Measurements from ENCODE around the gene DAB2IP.
A peak's percentile ranks its signal among the peaks of the same experiment; 100 is the strongest.

DNA sequence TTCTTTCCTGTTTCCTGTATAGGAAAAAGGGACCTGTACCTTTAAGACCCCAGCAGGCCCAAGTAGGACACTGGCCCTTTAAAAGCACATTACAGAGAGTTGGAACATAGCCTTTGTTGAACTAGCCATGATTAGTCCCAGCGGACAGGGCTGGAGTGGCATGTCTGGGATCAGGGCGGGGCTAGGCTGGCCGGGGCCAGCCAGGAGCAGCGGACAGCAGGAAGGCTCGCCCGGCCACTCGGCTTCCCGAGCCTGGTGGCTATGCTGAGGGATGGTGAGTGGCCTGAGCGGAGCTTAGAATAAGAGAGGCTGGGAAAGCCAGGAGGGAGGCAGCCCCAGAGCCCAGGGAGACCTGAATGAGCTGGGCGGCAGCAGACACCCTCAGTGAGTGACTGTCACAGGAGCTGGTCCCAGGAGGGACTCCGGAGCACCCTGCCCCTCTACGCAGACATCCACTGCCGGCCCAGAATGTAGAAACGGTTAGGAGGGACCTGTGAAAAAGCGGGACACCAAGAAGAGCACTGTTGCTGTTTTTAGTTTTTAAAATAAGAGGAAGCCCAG lies 92.1 kb downstream of the DAB2IP start:
- TF ChIP-seq, protein P1, sequence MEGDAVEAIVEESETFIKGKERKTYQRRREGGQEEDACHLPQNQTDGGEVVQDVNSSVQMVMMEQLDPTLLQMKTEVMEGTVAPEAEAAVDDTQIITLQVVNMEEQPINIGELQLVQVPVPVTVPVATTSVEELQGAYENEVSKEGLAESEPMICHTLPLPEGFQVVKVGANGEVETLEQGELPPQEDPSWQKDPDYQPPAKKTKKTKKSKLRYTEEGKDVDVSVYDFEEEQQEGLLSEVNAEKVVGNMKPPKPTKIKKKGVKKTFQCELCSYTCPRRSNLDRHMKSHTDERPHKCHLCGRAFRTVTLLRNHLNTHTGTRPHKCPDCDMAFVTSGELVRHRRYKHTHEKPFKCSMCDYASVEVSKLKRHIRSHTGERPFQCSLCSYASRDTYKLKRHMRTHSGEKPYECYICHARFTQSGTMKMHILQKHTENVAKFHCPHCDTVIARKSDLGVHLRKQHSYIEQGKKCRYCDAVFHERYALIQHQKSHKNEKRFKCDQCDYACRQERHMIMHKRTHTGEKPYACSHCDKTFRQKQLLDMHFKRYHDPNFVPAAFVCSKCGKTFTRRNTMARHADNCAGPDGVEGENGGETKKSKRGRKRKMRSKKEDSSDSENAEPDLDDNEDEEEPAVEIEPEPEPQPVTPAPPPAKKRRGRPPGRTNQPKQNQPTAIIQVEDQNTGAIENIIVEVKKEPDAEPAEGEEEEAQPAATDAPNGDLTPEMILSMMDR (conservative IDR thresholded peaks at IDR 0.05; ENCODE audit: low read depth, low read length): peak; percentile 21; the same call in 1 of the 2 replicates
- no peak for TF ChIP-seq CHD1 (IDR thresholded peaks at IDR 0.05; ENCODE audit: low read depth, low read length)
- peak; percentile 63; the same call in 1 of the 2 replicates for TF ChIP-seq POLR2A (IDR thresholded peaks at IDR 0.05; ENCODE audit: low read depth, low read length)
- TF ChIP-seq, protein P2, sequence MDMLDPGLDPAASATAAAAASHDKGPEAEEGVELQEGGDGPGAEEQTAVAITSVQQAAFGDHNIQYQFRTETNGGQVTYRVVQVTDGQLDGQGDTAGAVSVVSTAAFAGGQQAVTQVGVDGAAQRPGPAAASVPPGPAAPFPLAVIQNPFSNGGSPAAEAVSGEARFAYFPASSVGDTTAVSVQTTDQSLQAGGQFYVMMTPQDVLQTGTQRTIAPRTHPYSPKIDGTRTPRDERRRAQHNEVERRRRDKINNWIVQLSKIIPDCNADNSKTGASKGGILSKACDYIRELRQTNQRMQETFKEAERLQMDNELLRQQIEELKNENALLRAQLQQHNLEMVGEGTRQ (IDR thresholded peaks at IDR 0.05; ENCODE audit: low read depth, low read length): no peak
- no peak for TF ChIP-seq RFX5 (IDR thresholded peaks at IDR 0.05; ENCODE audit: low read depth, low read length)
- peak; percentile 91; the same call in 1 of the 2 replicates for TF ChIP-seq MAZ (IDR thresholded peaks at IDR 0.05; ENCODE audit: borderline replicate concordance, low read depth, low read length)
- TF ChIP-seq SMC3 (IDR thresholded peaks at IDR 0.05; ENCODE audit: low read depth, low read length): peak; percentile 32; the same call in 1 of the 2 replicates
- peak; percentile 35 for TF ChIP-seq RAD21 (IDR thresholded peaks at IDR 0.05; ENCODE audit: low read length)
- no peak for TF ChIP-seq CEBPB (IDR thresholded peaks at IDR 0.05; ENCODE audit: low read depth, low read length)
- TF ChIP-seq, protein P3, sequence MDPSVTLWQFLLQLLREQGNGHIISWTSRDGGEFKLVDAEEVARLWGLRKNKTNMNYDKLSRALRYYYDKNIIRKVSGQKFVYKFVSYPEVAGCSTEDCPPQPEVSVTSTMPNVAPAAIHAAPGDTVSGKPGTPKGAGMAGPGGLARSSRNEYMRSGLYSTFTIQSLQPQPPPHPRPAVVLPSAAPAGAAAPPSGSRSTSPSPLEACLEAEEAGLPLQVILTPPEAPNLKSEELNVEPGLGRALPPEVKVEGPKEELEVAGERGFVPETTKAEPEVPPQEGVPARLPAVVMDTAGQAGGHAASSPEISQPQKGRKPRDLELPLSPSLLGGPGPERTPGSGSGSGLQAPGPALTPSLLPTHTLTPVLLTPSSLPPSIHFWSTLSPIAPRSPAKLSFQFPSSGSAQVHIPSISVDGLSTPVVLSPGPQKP (IDR thresholded peaks at IDR 0.05; ENCODE audit: borderline replicate concordance, low read depth, low read length): no peak
- no peak for TF ChIP-seq NFE2L2 (IDR thresholded peaks at IDR 0.05; ENCODE audit: low read depth, low read length)
- TF ChIP-seq FOS (IDR thresholded peaks at IDR 0.05; ENCODE audit: low read depth, low read length): no peak
- TF ChIP-seq BHLHE40 (IDR thresholded peaks at IDR 0.05; ENCODE audit: low read depth, low read length): no peak
